IMR-90 (cell line): Measurements from ENCODE around the gene TXNDC11. TPM values are rescaled to one million over a fixed set of nuclear protein-coding genes. Genes with fewer than 3 reads are reported as not detected.

Experiments used
- ATAC-seq: fragments of 200-7000 bp; cut with Tn5 transposase; 2 replicates; pipeline ENCODE4 v1.9.1; 2020; ENCODE audit warnings: low read depth, mild to moderate bottlenecking, moderate library complexity
- BruUV-seq: library from RNA; stranded (reverse); fragments of 400-500 nt; replicated peaks from 2 replicates; lab custom pipeline; 2021; lab: Mats Ljungman, UMichigan
- CTCF ChIA-PET: fragments of 300-600 bp; formaldehyde crosslinking; extraction: SDS; loops from one replicate; lab custom pipeline; 2021; ENCODE audit warnings: antibody characterized with exemption; lab: Yijun Ruan, JAX
- POLR2A ChIA-PET: fragments of 300-600 bp; sonication (Branson Sonifier 250); formaldehyde crosslinking; loops from one replicate; lab custom pipeline; 2022; ENCODE audit warnings: antibody characterized with exemption; ENCODE audit not compliant: unreplicated experiment; lab: Charles Lee
- DNase-seq: peaks from one replicate; pipeline ENCODE4 v3.0.0; 2013
- H2AFZ ChIP-seq: replicated peaks from 2 replicates; pipeline ENCODE3; 2013; ENCODE audit warnings: low read length, mild to moderate bottlenecking; ENCODE audit not compliant: poor library complexity
- H2AK5ac ChIP-seq: 2 replicates; pipeline ENCODE4 v1.6.1; 2013; ENCODE audit warnings: low read depth, low read length, inconsistent platforms
- H2AK9ac ChIP-seq: replicated peaks from 2 replicates; pipeline ENCODE3; 2013; ENCODE audit warnings: mild to moderate bottlenecking, low read depth, low read length, moderate library complexity; ENCODE audit not compliant: poor library complexity
- H2BK120ac ChIP-seq: 2 replicates; pipeline ENCODE4 v1.6.1; 2013; ENCODE audit warnings: low read depth, low read length, inconsistent platforms
- H2BK15ac ChIP-seq: 3 replicates; pipeline ENCODE4 v1.6.1; 2013; ENCODE audit warnings: low read depth, low read length, inconsistent platforms
- H2BK20ac ChIP-seq: 2 replicates; pipeline ENCODE4 v1.6.1; 2013; ENCODE audit warnings: low read depth, mild to moderate bottlenecking, inconsistent platforms, low read length, moderate library complexity
- H2BK5ac ChIP-seq: 2 replicates; pipeline ENCODE4 v1.6.1; 2013; ENCODE audit warnings: mild to moderate bottlenecking, low read depth, low read length, inconsistent platforms; ENCODE audit not compliant: poor library complexity, severe bottlenecking
- H3K14ac ChIP-seq: replicated peaks from 2 replicates; pipeline ENCODE4 v1.6.1; 2013; ENCODE audit warnings: low read depth, low read length, inconsistent platforms
- H3K18ac ChIP-seq: 2 replicates; pipeline ENCODE4 v1.6.1; 2013; ENCODE audit warnings: low read depth, low read length, control low read depth
- H3K23ac ChIP-seq: 2 replicates; pipeline ENCODE4 v1.6.1; 2013; ENCODE audit warnings: low read depth, low read length, inconsistent platforms
- H3K27ac ChIP-seq: 2 replicates; pipeline ENCODE4 v1.5.1; 2013; ENCODE audit warnings: mild to moderate bottlenecking, control low read depth, low read length; ENCODE audit not compliant: insufficient read depth
- H3K27me3 ChIP-seq: 2 replicates; pipeline ENCODE4 v1.6.1; 2013; ENCODE audit warnings: low read length; ENCODE audit not compliant: control insufficient read depth, insufficient read depth
- H3K36me3 ChIP-seq: 2 replicates; pipeline ENCODE4 v1.6.1; 2013; ENCODE audit warnings: low read length, mixed read lengths; ENCODE audit not compliant: control insufficient read depth, insufficient read depth
- H3K4ac ChIP-seq: 2 replicates; pipeline ENCODE4 v1.6.1; 2013; ENCODE audit warnings: low read depth, low read length, inconsistent platforms
- H3K4me1 ChIP-seq: 2 replicates; pipeline ENCODE4 v1.6.1; 2013; ENCODE audit warnings: low read length, mixed read lengths; ENCODE audit not compliant: control insufficient read depth, insufficient read depth
- H3K4me2 ChIP-seq: 2 replicates; pipeline ENCODE4 v1.6.1; 2013; ENCODE audit warnings: low read depth, mild to moderate bottlenecking, control low read depth, low read length, moderate library complexity
- H3K4me3 ChIP-seq: 2 replicates; pipeline ENCODE4 v1.5.1; 2013; ENCODE audit warnings: low read depth, mild to moderate bottlenecking, control low read depth, low read length, moderate library complexity; ENCODE audit not compliant: insufficient read depth
- H3K56ac ChIP-seq: 2 replicates; pipeline ENCODE4 v1.6.1; 2013; ENCODE audit warnings: low read length, inconsistent platforms; ENCODE audit not compliant: insufficient read depth; ENCODE audit errors: extremely low read depth
- H3K79me1 ChIP-seq, 2 experiments: 2 replicates each; pipeline ENCODE4 v1.6.1; 2013; ENCODE audit warnings: low read length in 2 of 2, inconsistent platforms in 1 of 2, low read depth in 1 of 2
- H3K9ac ChIP-seq: 2 replicates; pipeline ENCODE4 v1.6.1; 2013; ENCODE audit warnings: low read depth, low read length, control low read depth
- H3K9me1 ChIP-seq: 2 replicates; pipeline ENCODE4 v1.6.1; 2013; ENCODE audit warnings: low read length, inconsistent platforms; ENCODE audit not compliant: insufficient read depth
- H3K9me3 ChIP-seq: 2 replicates; pipeline ENCODE4 v1.6.1; 2013; ENCODE audit warnings: low read length; ENCODE audit not compliant: control insufficient read depth, insufficient read depth
- H4K20me1 ChIP-seq: 2 replicates; pipeline ENCODE4 v1.6.1; 2013; ENCODE audit warnings: low read length, inconsistent platforms; ENCODE audit not compliant: insufficient read depth
- H4K5ac ChIP-seq: 2 replicates; pipeline ENCODE4 v1.6.1; 2013; ENCODE audit warnings: mild to moderate bottlenecking, low read depth, low read length, control low read depth
- H4K8ac ChIP-seq, 2 experiments: 2 replicates each; pipeline ENCODE4 v1.6.1; 2013; ENCODE audit warnings: low read depth in 2 of 2, low read length in 2 of 2, control low read depth in 1 of 2, inconsistent platforms in 1 of 2
- H4K91ac ChIP-seq: 2 replicates; pipeline ENCODE4 v1.6.1; 2013; ENCODE audit warnings: low read depth, low read length, inconsistent platforms; ENCODE audit not compliant: insufficient read depth
- CHD1 ChIP-seq: IDR thresholded peaks from 2 replicates; pipeline ENCODE4 v1.6.1; 2012; ENCODE audit warnings: low read depth, low read length, improper control_type of control experiment
- MAFK ChIP-seq: IDR thresholded peaks from 2 replicates; pipeline ENCODE4 v1.6.1; 2012; ENCODE audit warnings: low read depth, low read length, improper control_type of control experiment
- MAZ ChIP-seq: IDR thresholded peaks from 2 replicates; pipeline ENCODE4 v1.6.1; 2012; ENCODE audit warnings: low read depth, mild to moderate bottlenecking, low read length, improper control_type of control experiment, moderate library complexity, borderline replicate concordance
- MXI1 ChIP-seq: IDR thresholded peaks from 2 replicates; pipeline ENCODE4 v1.6.1; 2012; ENCODE audit warnings: low read depth, mild to moderate bottlenecking, low read length, moderate library complexity, borderline replicate concordance
- POLR2A ChIP-seq: IDR thresholded peaks from 2 replicates; pipeline ENCODE4 v1.6.1; 2012; ENCODE audit warnings: mild to moderate bottlenecking, low read depth, low read length
- RAD21 ChIP-seq: IDR thresholded peaks from 2 replicates; pipeline ENCODE4 v1.6.1; 2012; ENCODE audit warnings: low read length, improper control_type of control experiment
- WGBS, 2 experiments: methylation state at CpG; one replicate each; pipeline versions ENCODE4 v1.1.5 to v1.1.7; 2013; ENCODE audit warnings: missing lambda C conversion rate in 2 of 2; ENCODE audit not compliant: insufficient read length in 1 of 2; ENCODE audit errors: extremely low coverage in 2 of 2; 5-methylcytosine and 5-hydroxymethylcytosine counted together
- dilution Hi-C: fragments of 300-500 bp; cut with HindIII; formaldehyde crosslinking; loops from one replicate; pipeline ENCODE4 v1.14.3; 2018; ENCODE audit warnings: low sequenced_read_pairs; ENCODE audit not compliant: unreplicated experiment
- in situ Hi-C: fragments of 300-500 bp; cut with MboI; formaldehyde crosslinking; loops from 3 replicates; pipeline ENCODE4 v1.14.3; 2019; ENCODE audit warnings: low sequenced_read_pairs, inconsistent platforms, mixed read lengths
- intact Hi-C: fragments of 100-400 bp; cut with micrococcal nuclease; formaldehyde crosslinking; loops from 2 replicates; pipeline ENCODE4 v1.10.0; 2022
- polyA plus RNA-seq, 3 experiments: library from polyadenylated mRNA; depleted of rRNA; stranded (reverse); fragments of >200 nt; gene quantifications; 2 replicates each; pipeline ENCODE4 v1.2.3, GENCODE V29; 2012; ENCODE audit warnings: low replicate concordance in 1 of 3
- total RNA-seq: library from RNA; depleted of rRNA; stranded (reverse); fragments of >200 nt; gene quantifications from 2 replicates; pipeline ENCODE4 v1.2.3, GENCODE V29; 2012
- TF ChIP-seq, protein P1 (sequence below): fragments of 150-350 bp; IDR thresholded peaks from 2 replicates; pipeline ENCODE4 v1.6.1; 2016; ENCODE audit warnings: low read depth, mild to moderate bottlenecking, low read length, moderate library complexity, borderline replicate concordance

The TXNDC11 gene
- total and polyA plus RNA-seq, 2 of the 4 experiments (the other 2 are of a cell fraction) = 25.3 to 42.9 TPM

DNA sequence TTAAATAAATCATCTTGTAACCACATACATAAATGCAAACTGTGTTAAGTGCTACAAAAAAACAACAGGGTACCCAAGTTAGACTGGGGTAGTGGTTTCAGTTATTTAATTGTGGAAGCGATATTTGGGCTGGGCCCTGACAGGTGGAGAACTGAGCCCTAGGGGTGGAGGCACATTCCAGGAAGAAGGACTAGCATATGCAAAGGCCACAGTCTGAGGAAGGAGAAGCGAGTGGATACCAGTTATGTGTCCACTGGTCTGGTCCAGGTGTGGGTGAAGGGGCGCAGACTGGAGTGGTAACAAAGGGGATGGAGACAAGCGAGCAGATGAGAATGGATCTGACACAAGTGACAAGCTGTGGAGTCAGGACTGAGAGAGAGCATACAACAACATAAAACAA is 22.9 kb downstream of the TXNDC11 start:
- Histone ChIP-seq H3K9me3 (no peaks in the 10 kb centered on the region), H3K4me2 (no peak overlapping the region), H3K4me1 (peaks cover 2% of the 10 kb centered on the region), H4K20me1 (peaks cover 5% of the 10 kb centered on the region; the same call in 1 of the 2 replicates), H3K14ac (no peak overlapping the region), H3K56ac (no peak overlapping the region), H2BK5ac (no peak overlapping the region), H3K18ac (no peak overlapping the region), H2AK5ac (no peak overlapping the region), H4K5ac (no peak overlapping the region), H3K23ac (no peak overlapping the region), H3K9ac (no peak overlapping the region), H3K4me3 (no peak overlapping the region), H3K36me3 (peaks cover 31% of the 10 kb centered on the region), H2BK20ac (no peak overlapping the region), H2BK120ac (no peak overlapping the region), H3K4ac (no peak overlapping the region), H3K27me3 (no peaks in the 10 kb centered on the region), H2AFZ (no peak overlapping the region), H4K8ac (no peak overlapping the region), H3K27ac (no peak overlapping the region), H3K9me1 (no peaks in the 10 kb centered on the region), H3K79me1 (peaks cover 21 to 25% of the 10 kb centered on the region in 2 experiments), H4K91ac (no peak overlapping the region), H2AK9ac (no peak overlapping the region), H2BK15ac (no peak overlapping the region)
- TF ChIP-seq RAD21 (no peak), MXI1 (no peak), CHD1 (no peak), POLR2A (no peak), MAZ (no peak), MAFK (no peak)
- TF ChIP-seq, protein P1, sequence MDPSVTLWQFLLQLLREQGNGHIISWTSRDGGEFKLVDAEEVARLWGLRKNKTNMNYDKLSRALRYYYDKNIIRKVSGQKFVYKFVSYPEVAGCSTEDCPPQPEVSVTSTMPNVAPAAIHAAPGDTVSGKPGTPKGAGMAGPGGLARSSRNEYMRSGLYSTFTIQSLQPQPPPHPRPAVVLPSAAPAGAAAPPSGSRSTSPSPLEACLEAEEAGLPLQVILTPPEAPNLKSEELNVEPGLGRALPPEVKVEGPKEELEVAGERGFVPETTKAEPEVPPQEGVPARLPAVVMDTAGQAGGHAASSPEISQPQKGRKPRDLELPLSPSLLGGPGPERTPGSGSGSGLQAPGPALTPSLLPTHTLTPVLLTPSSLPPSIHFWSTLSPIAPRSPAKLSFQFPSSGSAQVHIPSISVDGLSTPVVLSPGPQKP = no peak
- POLR2A ChIA-PET = no interaction called here
- WGBS, 2 experiments = 100% methylated on average over 1 of the region's 4 CpGs; no CpG with 5 or more reads in 1 of the 2 experiments
- ATAC-seq = no peak
- BruUV-seq = no TSS peak
- dilution Hi-C loops (no loop called here), intact Hi-C loops (loop anchor here (10.0 kb wide), 1 partner anchor 755 kb away; no protein-coding TSS in a partner anchor), in situ Hi-C loops (loop anchor here (10.0 kb wide), 1 partner anchor 755 kb away; no protein-coding TSS in a partner anchor)
- DNase-seq = no peak
- CTCF ChIA-PET = no interaction called here
